ENCODE results near the gene MYO6. TPM values are rescaled to one million over a fixed set of nuclear protein-coding genes. Genes with fewer than 3 reads are reported as not detected.

The MYO6 gene
- polyA plus RNA-seq, 1 experiment = 4.7 TPM

DNA sequence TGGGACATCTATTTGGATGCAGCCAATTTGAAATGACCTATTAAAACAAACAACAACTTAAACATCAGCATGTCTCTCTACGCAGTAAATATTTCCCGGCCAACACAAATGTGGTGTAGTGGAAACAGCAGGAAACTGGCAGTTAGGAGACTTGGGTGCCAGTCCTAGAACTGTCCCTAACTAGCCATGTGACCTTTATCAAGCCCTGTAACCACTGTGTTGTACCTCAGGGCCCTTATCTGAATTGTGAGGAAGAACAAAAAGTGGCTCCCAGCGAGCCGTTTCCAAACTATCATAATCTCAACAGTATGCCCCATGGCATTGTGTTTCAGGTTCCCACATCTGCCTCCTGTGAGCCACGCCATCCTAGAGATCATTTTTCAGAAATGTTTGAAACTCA, 198.9 kb downstream of the MYO6 start:
- CTCF ChIA-PET = no interaction called here
- no peak for DNase-seq (ENCODE audit: low read depth)
- TF ChIP-seq, protein P1, sequence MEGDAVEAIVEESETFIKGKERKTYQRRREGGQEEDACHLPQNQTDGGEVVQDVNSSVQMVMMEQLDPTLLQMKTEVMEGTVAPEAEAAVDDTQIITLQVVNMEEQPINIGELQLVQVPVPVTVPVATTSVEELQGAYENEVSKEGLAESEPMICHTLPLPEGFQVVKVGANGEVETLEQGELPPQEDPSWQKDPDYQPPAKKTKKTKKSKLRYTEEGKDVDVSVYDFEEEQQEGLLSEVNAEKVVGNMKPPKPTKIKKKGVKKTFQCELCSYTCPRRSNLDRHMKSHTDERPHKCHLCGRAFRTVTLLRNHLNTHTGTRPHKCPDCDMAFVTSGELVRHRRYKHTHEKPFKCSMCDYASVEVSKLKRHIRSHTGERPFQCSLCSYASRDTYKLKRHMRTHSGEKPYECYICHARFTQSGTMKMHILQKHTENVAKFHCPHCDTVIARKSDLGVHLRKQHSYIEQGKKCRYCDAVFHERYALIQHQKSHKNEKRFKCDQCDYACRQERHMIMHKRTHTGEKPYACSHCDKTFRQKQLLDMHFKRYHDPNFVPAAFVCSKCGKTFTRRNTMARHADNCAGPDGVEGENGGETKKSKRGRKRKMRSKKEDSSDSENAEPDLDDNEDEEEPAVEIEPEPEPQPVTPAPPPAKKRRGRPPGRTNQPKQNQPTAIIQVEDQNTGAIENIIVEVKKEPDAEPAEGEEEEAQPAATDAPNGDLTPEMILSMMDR (IDR thresholded peaks at IDR 0.05; ENCODE audit: insufficient read depth, low read depth, low read length) = no peak

DNA sequence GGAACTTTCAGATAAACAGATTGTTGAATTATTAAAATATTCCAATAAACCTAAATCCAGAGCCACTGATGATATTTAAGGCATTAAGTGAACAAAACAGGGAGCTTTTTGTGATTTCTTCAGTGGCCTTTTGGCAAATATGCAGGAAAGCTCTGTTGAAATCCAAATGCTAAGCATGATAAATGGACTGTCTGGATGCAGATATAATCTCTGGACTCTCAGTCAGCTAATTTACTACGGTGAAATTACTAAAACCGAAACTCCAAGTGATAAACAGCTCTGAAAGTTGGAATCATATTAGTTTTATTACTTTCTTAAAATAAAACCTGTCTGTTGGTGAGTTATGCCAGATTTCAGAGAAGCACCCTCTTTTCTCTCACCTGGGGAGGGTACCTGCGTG, 203.1 kb downstream of the MYO6 start:
- Histone ChIP-seq H3K4me3 (ENCODE audit: low read depth, low read length) (no peak overlapping the region), H3K36me3 (ENCODE audit: control insufficient read depth, insufficient read depth, low read length) (no peaks in the 10 kb centered on the region), H3K27me3 (ENCODE audit: control insufficient read depth, insufficient read depth, low read length) (no peaks in the 10 kb centered on the region; the same call in 1 of the 2 replicates)
- CTCF ChIA-PET = interaction anchor here (0.6 kb wide), 1 partner anchor 57 kb away, joined by 3 read pairs; no protein-coding TSS in a partner anchor
- POLR2A ChIA-PET = no interaction called here
- TF ChIP-seq, protein P1 (IDR thresholded peaks at IDR 0.05; ENCODE audit: insufficient read depth, low read depth, low read length) = no peak
- no peak for DNase-seq (ENCODE audit: low read depth)

More for the DNA sequence above, 198.9 kb downstream of the MYO6 start:
- POLR2A ChIA-PET = no interaction called here
- no peaks in the 10 kb centered on the region for H3K36me3 ChIP-seq (ENCODE audit: control insufficient read depth, insufficient read depth, low read length)
- no peak overlapping the region for H3K4me3 ChIP-seq (ENCODE audit: low read depth, low read length)
- peaks cover 3% of the 10 kb centered on the region for H3K27me3 ChIP-seq (ENCODE audit: control insufficient read depth, insufficient read depth, low read length)

DNA sequence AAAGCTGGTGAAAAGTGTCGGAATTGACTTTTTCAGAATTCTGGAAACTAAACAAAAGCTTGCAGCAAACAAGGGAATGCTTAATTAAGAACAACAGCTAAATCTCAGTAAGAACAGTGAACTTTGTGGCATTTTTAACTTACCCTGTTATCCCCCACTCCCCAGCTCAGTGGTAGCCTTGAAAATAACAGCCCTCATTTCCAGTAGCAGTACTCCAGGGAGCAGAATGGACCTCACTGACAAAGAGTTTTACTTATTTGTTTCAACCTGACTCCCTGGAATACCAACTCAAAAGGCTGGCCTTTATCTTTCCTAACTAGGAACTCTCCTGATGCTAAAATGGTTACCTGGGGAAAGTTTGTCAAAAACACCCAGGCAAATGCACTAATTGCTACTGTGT, 214.5 kb downstream of the MYO6 start:
- CTCF ChIA-PET = interaction anchor here (1.4 kb wide), 1 partner anchor 21 kb away, joined by 4 read pairs; no protein-coding TSS in a partner anchor
- no peak overlapping the region for H3K4me3 ChIP-seq (ENCODE audit: low read depth, low read length)
- POLR2A ChIA-PET = no interaction called here

DNA sequence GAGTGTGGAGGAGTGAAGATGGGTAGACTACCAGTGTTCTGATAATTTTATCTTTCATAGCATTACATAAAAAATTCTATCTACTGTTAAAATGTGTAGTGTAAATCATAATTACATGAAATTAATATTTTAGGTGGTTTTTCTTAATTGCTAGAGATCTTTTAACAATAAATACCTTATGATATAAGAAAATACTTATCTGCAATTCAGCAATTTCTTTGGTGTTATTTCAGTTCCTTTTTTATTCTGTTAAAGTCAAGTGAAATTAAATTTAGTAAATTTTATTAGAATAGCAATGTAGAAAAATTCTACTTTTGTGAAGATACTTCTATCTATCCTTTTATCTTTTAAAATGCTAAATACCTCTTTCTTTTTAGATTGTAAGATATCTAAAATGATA, 219.1 kb downstream of the MYO6 start:
- ChIA-PET CTCF (no interaction called here), POLR2A (no interaction called here)
- no peak overlapping the region for H3K4me3 ChIP-seq (ENCODE audit: low read depth, low read length)
- H3K27me3 ChIP-seq (ENCODE audit: control insufficient read depth, insufficient read depth, low read length) = no peaks in the 10 kb centered on the region
- no peaks in the 10 kb centered on the region for H3K36me3 ChIP-seq (ENCODE audit: control insufficient read depth, insufficient read depth, low read length)
- no peak for DNase-seq (ENCODE audit: low read depth)
- TF ChIP-seq, protein P1 (IDR thresholded peaks at IDR 0.05; ENCODE audit: insufficient read depth, low read depth, low read length) = no peak

More for the DNA sequence above, 214.5 kb downstream of the MYO6 start:
- TF ChIP-seq, protein P1 (IDR thresholded peaks at IDR 0.05; ENCODE audit: insufficient read depth, low read depth, low read length) = no peak
- no peak for DNase-seq (ENCODE audit: low read depth)
- no peaks in the 10 kb centered on the region for H3K36me3 ChIP-seq (ENCODE audit: control insufficient read depth, insufficient read depth, low read length)
- no peaks in the 10 kb centered on the region for H3K27me3 ChIP-seq (ENCODE audit: control insufficient read depth, insufficient read depth, low read length)

Small RNAs within 50 kb of the gene (small RNA-seq; reads per million reads assigned to genes)
- gene RF00019 (ENCODE audit: insufficient read length, low read depth, low replicate concordance) (not detected), gene RNA5SP209 (ENCODE audit: insufficient read length, low read depth, low replicate concordance) (not detected), gene RNU6-155P (ENCODE audit: insufficient read length, low read depth, low replicate concordance) (not detected)

Other genes with a start within 250 kb of the MYO6 start
- gene SENP6, start 147.4 kb upstream of the MYO6 start, polyA plus RNA-seq (2011; rRNA removed) = 9.9 and 25.3 TPM in 2 replicates

Data from BJ (cell line).